ENCODE measurements around the gene MCM9.

DNA sequence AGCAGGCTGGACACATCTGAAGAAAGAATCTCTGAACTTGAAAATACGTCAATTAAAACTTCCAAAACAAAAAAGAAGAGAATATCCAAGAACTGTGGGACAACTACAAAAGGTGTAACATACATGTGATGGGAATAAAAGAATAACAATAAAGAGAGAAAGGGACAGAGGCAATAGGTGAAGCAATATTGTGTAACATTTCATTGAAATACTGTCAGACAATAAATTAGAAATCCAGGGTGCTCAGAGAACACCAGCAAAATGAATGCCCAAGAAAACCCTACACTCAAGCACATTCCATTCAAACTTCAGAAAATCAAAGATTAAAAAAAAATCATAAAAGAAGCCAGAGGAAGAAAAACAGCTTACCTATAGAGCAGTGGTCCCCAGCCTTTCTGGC lies 74.6 kb downstream of the MCM9 start:
- TF ChIP-seq ZNF274 (IDR thresholded peaks at IDR 0.05; ENCODE audit: low read depth, low read length) = no peak
- no peak for TF ChIP-seq SUZ12 (IDR thresholded peaks at IDR 0.05; ENCODE audit: extremely low read depth, insufficient read depth, insufficient read length)
- no peak for TF ChIP-seq YY1 (IDR thresholded peaks at IDR 0.05; ENCODE audit: insufficient read depth, insufficient read length)
